ENCODE results near the gene ATF3.

DNA sequence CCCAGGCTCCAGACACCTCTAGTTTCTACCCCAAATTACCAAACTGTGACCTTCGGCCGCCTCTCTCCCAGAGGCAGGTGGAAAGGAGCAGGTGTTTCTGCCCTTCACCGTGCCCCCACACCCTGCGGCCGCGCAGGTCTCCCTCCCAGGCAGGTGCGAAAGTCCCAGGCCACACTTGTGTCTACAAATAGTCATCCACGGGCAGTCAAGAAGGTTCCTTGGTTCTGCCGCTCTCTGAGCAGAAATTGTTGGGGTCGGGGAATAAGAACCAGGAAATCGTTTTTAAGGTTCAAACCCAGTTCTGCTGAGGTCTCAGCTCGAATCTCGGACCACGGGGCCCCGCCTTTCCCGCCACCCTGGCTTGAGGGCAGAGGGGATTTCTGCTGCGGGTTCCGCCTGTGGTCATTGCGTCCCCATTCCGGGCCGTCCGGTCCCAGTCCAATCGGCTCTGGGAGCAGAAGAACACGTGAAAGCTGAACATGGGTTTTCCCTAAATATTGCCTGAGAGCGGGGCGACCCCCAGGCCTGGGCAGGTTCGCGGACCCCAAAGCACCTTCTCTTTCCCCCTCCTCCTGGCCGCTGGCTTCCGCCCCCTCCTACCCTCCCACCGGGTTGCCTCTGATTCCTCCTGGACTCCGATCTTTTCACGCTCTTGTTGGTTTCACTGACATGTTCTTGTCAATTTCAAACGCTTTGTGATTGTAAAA is 1.2 kb upstream of the ATF3 start:
- TF ChIP-seq, protein P1, sequence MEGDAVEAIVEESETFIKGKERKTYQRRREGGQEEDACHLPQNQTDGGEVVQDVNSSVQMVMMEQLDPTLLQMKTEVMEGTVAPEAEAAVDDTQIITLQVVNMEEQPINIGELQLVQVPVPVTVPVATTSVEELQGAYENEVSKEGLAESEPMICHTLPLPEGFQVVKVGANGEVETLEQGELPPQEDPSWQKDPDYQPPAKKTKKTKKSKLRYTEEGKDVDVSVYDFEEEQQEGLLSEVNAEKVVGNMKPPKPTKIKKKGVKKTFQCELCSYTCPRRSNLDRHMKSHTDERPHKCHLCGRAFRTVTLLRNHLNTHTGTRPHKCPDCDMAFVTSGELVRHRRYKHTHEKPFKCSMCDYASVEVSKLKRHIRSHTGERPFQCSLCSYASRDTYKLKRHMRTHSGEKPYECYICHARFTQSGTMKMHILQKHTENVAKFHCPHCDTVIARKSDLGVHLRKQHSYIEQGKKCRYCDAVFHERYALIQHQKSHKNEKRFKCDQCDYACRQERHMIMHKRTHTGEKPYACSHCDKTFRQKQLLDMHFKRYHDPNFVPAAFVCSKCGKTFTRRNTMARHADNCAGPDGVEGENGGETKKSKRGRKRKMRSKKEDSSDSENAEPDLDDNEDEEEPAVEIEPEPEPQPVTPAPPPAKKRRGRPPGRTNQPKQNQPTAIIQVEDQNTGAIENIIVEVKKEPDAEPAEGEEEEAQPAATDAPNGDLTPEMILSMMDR (IDR thresholded peaks at IDR 0.05) = no peak
- no peak for TF ChIP-seq POLR2A (IDR thresholded peaks at IDR 0.05)

Measured in lower leg skin (tissue), 3 donors.